PC-9 (cell line): Measurements from ENCODE around the gene GCLC. TPM values are rescaled to one million over a fixed set of nuclear protein-coding genes. Genes with fewer than 3 reads are reported as not detected.
"Not testable (repeated sequence)": the region's sequence is repeated elsewhere in the genome, so short reads cannot be mapped to it uniquely, and the experiment has no call there.

Source experiments
- BruUV-seq: library from RNA; stranded (reverse); fragments of 400-500 nt; replicated peaks from 2 replicates; lab custom pipeline; 2021; lab: Mats Ljungman, UMichigan
- CTCF ChIA-PET: fragments of 300-600 bp; sonication (Branson Sonifier 250); formaldehyde crosslinking; loops from one replicate; lab custom pipeline; 2022; ENCODE audit warnings: antibody characterized with exemption; lab: Charles Lee
- POLR2A ChIA-PET: fragments of 300-600 bp; sonication (Branson Sonifier 250); formaldehyde crosslinking; loops from one replicate; lab custom pipeline; 2022; ENCODE audit warnings: antibody characterized with exemption; ENCODE audit not compliant: unreplicated experiment; lab: Charles Lee
- DNase-seq, 2 experiments: peaks; one replicate each; pipeline versions ENCODE4 v3.0.0 to v3.0.0-alpha.2; 2015 to 2022; ENCODE audit warnings: mixed read lengths in 1 of 2
- H2AFZ ChIP-seq: fragments of 200-600 bp; sonication (generic); 2 replicates; pipeline ENCODE4 v1.8.1; 2017; ENCODE audit warnings: antibody characterized with exemption
- H3F3A ChIP-seq: fragments of 200-600 bp; sonication (generic); 2 replicates; pipeline ENCODE4 v1.8.1; 2017; ENCODE audit warnings: antibody characterized with exemption, mild to moderate bottlenecking, low read depth; ENCODE audit not compliant: insufficient read depth
- H3K27ac ChIP-seq: fragments of 200-600 bp; sonication (generic); 2 replicates; pipeline ENCODE4 v1.6.1; 2016; ENCODE audit warnings: mixed run types
- H3K27me3 ChIP-seq: fragments of 200-600 bp; sonication (generic); 2 replicates; pipeline ENCODE4 v1.6.1; 2016; ENCODE audit warnings: low read depth, mixed run types; ENCODE audit not compliant: insufficient read depth
- H3K36me3 ChIP-seq: fragments of 200-600 bp; sonication (generic); 2 replicates; pipeline ENCODE4 v1.6.1; 2016; ENCODE audit warnings: low read depth, mixed run types
- H3K4me1 ChIP-seq: fragments of 200-600 bp; sonication (generic); replicated peaks from 2 replicates; pipeline ENCODE4 v1.6.1; 2016; ENCODE audit warnings: mixed run types; ENCODE audit not compliant: insufficient read depth
- H3K4me2 ChIP-seq: fragments of 200-600 bp; sonication (generic); 2 replicates; pipeline ENCODE4 v1.6.1; 2017; ENCODE audit warnings: mixed run types
- H3K4me3 ChIP-seq: fragments of 200-600 bp; sonication (generic); 2 replicates; pipeline ENCODE4 v1.6.1; 2016; ENCODE audit warnings: mixed run types
- H3K79me2 ChIP-seq: fragments of 200-600 bp; sonication (generic); 2 replicates; pipeline ENCODE4 v1.6.1; 2017; ENCODE audit warnings: low read depth, mixed run types
- H3K9me2 ChIP-seq: fragments of 200-600 bp; sonication (generic); 2 replicates; pipeline ENCODE4 v1.8.1; 2017; ENCODE audit warnings: mild to moderate bottlenecking; ENCODE audit not compliant: insufficient read depth
- H3K9me3 ChIP-seq: fragments of 200-600 bp; sonication (generic); 2 replicates; pipeline ENCODE4 v1.8.1; 2016; ENCODE audit warnings: low read depth; ENCODE audit not compliant: insufficient read depth
- H4K20me1 ChIP-seq: fragments of 200-600 bp; sonication (generic); 2 replicates; pipeline ENCODE4 v1.8.1; 2017; ENCODE audit not compliant: insufficient read depth
- CTCF ChIP-seq: fragments of 200-600 bp; sonication (generic); conservative IDR thresholded peaks from 2 replicates; pipeline ENCODE4 v1.6.1; 2017; ENCODE audit warnings: mixed run types, antibody characterized with exemption, mild to moderate bottlenecking, moderate library complexity
- EZH2 ChIP-seq: fragments of 200-600 bp; sonication (generic); IDR thresholded peaks from 2 replicates; pipeline ENCODE4 v1.8.0; 2017; ENCODE audit warnings: antibody characterized with exemption, low read depth
- intact Hi-C: fragments of 100-400 bp; cut with micrococcal nuclease; formaldehyde crosslinking; loops from one replicate; pipeline ENCODE4 v1.10.0; 2022; ENCODE audit not compliant: unreplicated experiment
- total RNA-seq: library from RNA; stranded (reverse); gene quantifications from 2 replicates; pipeline ENCODE4 v1.2.3, GENCODE V29; 2021

GCLC gene
- total RNA-seq, 1 experiment from 2014 or later = 213 TPM

- intact Hi-C loops = no loop called here
- Histone ChIP-seq H3K4me1 (no peaks in the 10 kb centered on the region), H3K27ac (no peak overlapping the region), H3F3A (no peaks in the 10 kb centered on the region), H4K20me1 (no peaks in the 10 kb centered on the region), H3K36me3 (peaks cover 44% of the 10 kb centered on the region), H2AFZ (no peak overlapping the region), H3K27me3 (no peaks in the 10 kb centered on the region), H3K9me2 (no peaks in the 10 kb centered on the region), H3K4me2 (no peak overlapping the region), H3K79me2 (no peaks in the 10 kb centered on the region), H3K4me3 (no peak overlapping the region), H3K9me3 (peaks cover 27% of the 10 kb centered on the region)
- ChIA-PET POLR2A (no interaction called here), CTCF (interaction anchor here (0.6 kb wide), 1 partner anchor 8 kb away, joined by 3 read pairs; no protein-coding TSS in a partner anchor)
- no peak for DNase-seq
- no TSS peak for BruUV-seq
- TF ChIP-seq CTCF (no peak), EZH2 (no peak)
These were observed 12.2 kb upstream of the GCLC start for GRCh38 chr6:53556986-53557715.

GRCh38 chr6:53553600-53553999 is 8.7 kb upstream of the GCLC start:
- Histone ChIP-seq H3F3A (peaks cover 16% of the 10 kb centered on the region; the same call in 1 of the 2 replicates), H3K36me3 (peaks cover 21% of the 10 kb centered on the region)
- POLR2A ChIA-PET, H3K4me3 ChIP-seq, H3K4me1 ChIP-seq, H3K4me2 ChIP-seq, H3K27me3 ChIP-seq, H4K20me1 ChIP-seq, H3K9me3 ChIP-seq, H3K27ac ChIP-seq, intact Hi-C loops, DNase-seq, CTCF ChIA-PET, H3K79me2 ChIP-seq, BruUV-seq, H3K9me2 ChIP-seq, H2AFZ ChIP-seq: not testable (repeated sequence)

GRCh38 chr6:53551681-53552080 is 6.8 kb upstream of the GCLC start:
- CTCF ChIA-PET, H3K27me3 ChIP-seq, H2AFZ ChIP-seq, H3K9me3 ChIP-seq, H4K20me1 ChIP-seq, intact Hi-C loops, DNase-seq, H3K9me2 ChIP-seq, H3K4me3 ChIP-seq, H3K4me2 ChIP-seq, H3K36me3 ChIP-seq, BruUV-seq, H3K27ac ChIP-seq, POLR2A ChIA-PET, H3K4me1 ChIP-seq, H3K79me2 ChIP-seq: not testable (repeated sequence)
- peaks cover 27% of the 10 kb centered on the region; the same call in 1 of the 2 replicates for H3F3A ChIP-seq

- Histone ChIP-seq H4K20me1 (peaks cover 13% of the 10 kb centered on the region), H3K4me3 (peak overlapping the region; percentile 96), H3K79me2 (peaks cover 43% of the 10 kb centered on the region), H3K4me2 (peak overlapping the region; percentile 98), H3K9me2 (no peaks in the 10 kb centered on the region), H3K36me3 (peaks cover 9% of the 10 kb centered on the region; the same call in 1 of the 2 replicates), H2AFZ (peak overlapping the region; percentile 86), H3F3A (peaks cover 27% of the 10 kb centered on the region; the same call in 1 of the 2 replicates), H3K27ac (peak overlapping the region; percentile 96), H3K27me3 (no peaks in the 10 kb centered on the region), H3K9me3 (no peaks in the 10 kb centered on the region; the same call in 1 of the 2 replicates), H3K4me1 (peaks cover 25% of the 10 kb centered on the region)
- ChIA-PET CTCF (interaction anchor here (0.6 kb wide), 2 partner anchors 64 to 554 kb away, joined by 3 to 4 read pairs; no protein-coding TSS in a partner anchor), POLR2A (interaction anchor here (0.6 to 0.8 kb wide), 2 partner anchors 68 to 248 kb away, joined by 4 to 6 read pairs; no protein-coding TSS in a partner anchor)
- peak; percentile 92 to 98 for DNase-seq
- BruUV-seq = no TSS peak
- intact Hi-C loops = loop anchor here (1.0 to 5.0 kb wide), 4 partner anchors 55 to 244 kb away; no protein-coding TSS in a partner anchor
- TF ChIP-seq EZH2 (no peak), CTCF (no peak)
These were observed 3.1 kb upstream of the GCLC start for GRCh38 chr6:53547811-53548496.
